Brain microvascular endothelial cell (primary cell): ENCODE measurements around the gene RORC.
"Not testable (repeated sequence)": the region's sequence is repeated elsewhere in the genome, so short reads cannot be mapped to it uniquely, and the experiment has no call there.

Experiments
- DNase-seq: peaks from one replicate; pipeline ENCODE4 v3.0.0-alpha.2; 2020
- H3K27ac ChIP-seq: fragments of 250-450 bp; sonication (Bioruptor Pico); 2 replicates; pipeline ENCODE4 v1.5.1; 2020; ENCODE audit warnings: mild to moderate bottlenecking, moderate library complexity
- H3K27me3 ChIP-seq: fragments of 250-450 bp; sonication (Bioruptor Pico); replicated peaks from 2 replicates; pipeline ENCODE4 v1.5.1; 2020; ENCODE audit warnings: mild to moderate bottlenecking
- H3K36me3 ChIP-seq: fragments of 250-450 bp; sonication (Bioruptor Pico); replicated peaks from 2 replicates; pipeline ENCODE4 v1.5.1; 2020; ENCODE audit warnings: mild to moderate bottlenecking
- H3K4me3 ChIP-seq: 2 replicates; pipeline ENCODE4 v1.5.1; 2011; ENCODE audit warnings: low read depth, mild to moderate bottlenecking, control low read depth, low read length, moderate library complexity
- CTCF ChIP-seq: IDR thresholded peaks from 2 replicates; pipeline ENCODE4 v1.5.1; 2011; ENCODE audit warnings: low read depth, mild to moderate bottlenecking, moderate library complexity, low read length, control low read depth, inconsistent platforms; ENCODE audit errors: missing control alignments
- in situ Hi-C: cut with HindIII; loops from 2 replicates; pipeline ENCODE4 v1.10.0; 2017; ENCODE audit warnings: low sequenced_read_pairs, low pct_ligation_motif_present

RORC gene

GRCh38 chr1:151858886-151859665 is 27.5 kb upstream of the RORC start:
- DNase-seq, result no peak
- Histone ChIP-seq H3K27me3 (no peaks in the 10 kb centered on the region), H3K27ac (no peak overlapping the region), H3K36me3 (no peaks in the 10 kb centered on the region), H3K4me3 (no peak overlapping the region)
- in situ Hi-C loops, result no loop called here
- TF ChIP-seq CTCF, result no peak

GRCh38 chr1:151858030-151858746 is 26.6 kb upstream of the RORC start:
- TF ChIP-seq CTCF, result no peak
- in situ Hi-C loops, result no loop called here
- Histone ChIP-seq H3K27me3 (no peaks in the 10 kb centered on the region), H3K4me3 (no peak overlapping the region), H3K36me3 (no peaks in the 10 kb centered on the region), H3K27ac (no peak overlapping the region)
- DNase-seq, result no peak

- in situ Hi-C loops, result no loop called here
- TF ChIP-seq CTCF, result no peak
- H3K36me3 ChIP-seq, result no peaks in the 10 kb centered on the region
Measured at GRCh38 chr1:151855933-151856332, 24.3 kb upstream of the RORC start.

GRCh38 chr1:151855516-151855915 is 23.9 kb upstream of the RORC start:
- in situ Hi-C loops, H3K27me3 ChIP-seq, H3K4me3 ChIP-seq, DNase-seq, H3K27ac ChIP-seq, H3K36me3 ChIP-seq: not testable (repeated sequence)

More at GRCh38 chr1:151855933-151856332, 24.3 kb upstream of the RORC start:
- H3K27ac ChIP-seq, result no peak overlapping the region
- no peak for DNase-seq
- H3K4me3 ChIP-seq, result no peak overlapping the region
- H3K27me3 ChIP-seq, result no peaks in the 10 kb centered on the region

- no peak for DNase-seq
- TF ChIP-seq CTCF, result no peak
- Histone ChIP-seq H3K27ac (no peak overlapping the region), H3K36me3 (no peaks in the 10 kb centered on the region), H3K4me3 (no peak overlapping the region), H3K27me3 (no peaks in the 10 kb centered on the region)
- in situ Hi-C loops, result no loop called here
Measured at GRCh38 chr1:151854658-151855057, 23.1 kb upstream of the RORC start.

GRCh38 chr1:151853411-151853943 is 21.9 kb upstream of the RORC start, which contains the start of gene THEM5:
Gene THEM5, minus strand, starts transcription at chr1:151853712. Its CDS starts 147 bp downstream, at chr1:151853565.
- in situ Hi-C loops, result no loop called here
- Histone ChIP-seq H3K36me3 (no peaks in the 10 kb centered on the region), H3K4me3 (no peak within 1 kb of the TSS), H3K27ac (no peak within 1 kb of the TSS), H3K27me3 (no peaks in the 10 kb centered on the region)
- no peak for TF ChIP-seq CTCF
- no peak for DNase-seq
